ENCODE measurements around the gene EML6.
"Not testable (repeated sequence)": the region's sequence is repeated elsewhere in the genome, so short reads cannot be mapped to it uniquely, and the experiment has no call there.

The EML6 gene

DNA sequence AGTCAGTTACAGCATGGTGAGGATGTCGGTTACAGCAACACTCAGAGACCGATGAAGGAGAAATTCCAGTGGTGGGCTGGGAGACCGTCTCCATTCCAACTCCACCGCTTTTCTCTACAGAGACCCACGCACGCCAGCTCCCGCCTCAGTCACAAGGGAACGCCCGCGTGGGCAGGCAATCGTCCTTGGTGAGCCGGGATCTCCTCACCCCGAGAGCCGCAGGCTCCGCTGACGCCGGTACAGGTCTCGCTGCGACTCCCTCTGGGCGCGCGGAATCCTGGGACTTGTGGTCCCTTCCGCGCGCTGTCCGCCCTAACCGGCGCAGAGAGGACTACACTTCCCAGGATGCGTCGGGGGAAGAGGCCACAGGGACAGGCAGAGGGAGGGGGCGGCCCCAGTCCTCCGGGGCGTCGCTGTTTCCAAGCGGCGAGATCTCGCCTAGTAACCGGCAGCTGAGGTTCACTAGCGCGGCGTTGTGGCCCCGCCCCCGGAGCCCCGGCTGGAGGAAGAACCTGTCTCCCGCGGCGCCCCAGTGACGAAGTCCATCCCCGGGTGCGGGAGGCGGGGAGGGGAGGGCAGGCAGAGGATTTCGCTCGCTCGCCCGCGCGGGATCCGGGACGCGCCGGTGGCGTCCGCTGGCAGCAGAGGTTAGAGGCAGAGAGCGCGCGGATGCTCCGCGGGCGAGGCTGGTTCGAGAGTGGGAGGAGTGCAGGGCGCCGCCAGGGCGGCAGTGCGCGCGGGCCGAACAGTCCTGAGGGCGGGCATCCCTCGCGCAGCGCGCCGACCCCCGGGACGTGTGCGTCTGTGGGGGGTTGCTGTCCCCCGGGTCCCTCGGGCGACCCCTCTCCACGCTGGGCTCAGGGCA, at the start of gene EML6:
Gene EML6 (plus strand): TSS at position 532 of the 865 bp plus-strand sequence. CDS start 1,400 bp downstream, outside the sequence.
- peak; percentile 99 for DNase-seq

DNA sequence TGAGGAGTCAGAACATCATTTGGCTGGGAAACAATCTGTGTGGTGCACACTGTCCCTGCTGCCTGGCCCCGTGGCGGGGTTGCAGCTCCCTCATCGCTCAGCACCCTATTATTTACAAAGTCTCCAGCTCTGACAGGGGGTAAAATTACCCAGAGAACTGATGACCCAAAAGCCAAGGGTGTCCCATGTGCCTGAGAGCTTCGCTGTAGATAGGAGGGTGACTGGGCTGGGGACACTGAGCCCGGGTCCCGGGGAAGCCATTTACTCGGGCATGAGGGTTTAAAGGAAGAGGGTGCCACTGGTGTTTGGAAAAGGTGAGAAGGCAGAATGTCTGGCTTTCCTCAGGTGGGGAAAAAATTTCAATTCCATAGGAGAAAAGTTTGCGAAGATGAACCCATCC, 48.2 kb upstream of the EML6 start:
- no peak for DNase-seq

DNA sequence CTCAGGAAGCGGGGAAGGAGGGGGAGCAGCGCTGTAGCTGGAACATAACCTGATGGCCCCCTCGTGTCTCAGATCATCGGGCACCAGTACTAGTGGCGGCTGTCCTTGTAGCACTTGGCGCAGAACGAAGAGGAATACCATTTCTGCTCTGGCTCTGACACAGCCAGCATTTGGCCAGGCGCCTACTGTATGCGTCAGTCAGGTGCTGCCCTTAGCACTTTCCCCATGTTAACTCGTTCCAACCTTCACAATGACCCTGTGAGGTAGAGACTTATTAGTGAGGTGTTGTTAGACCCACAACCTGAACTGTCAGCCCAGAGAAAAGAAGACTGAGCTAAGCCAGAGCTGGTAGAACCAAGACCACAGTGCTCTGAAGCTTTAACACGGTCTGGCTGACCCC, 47.7 kb upstream of the EML6 start:
- no peak for DNase-seq

DNA sequence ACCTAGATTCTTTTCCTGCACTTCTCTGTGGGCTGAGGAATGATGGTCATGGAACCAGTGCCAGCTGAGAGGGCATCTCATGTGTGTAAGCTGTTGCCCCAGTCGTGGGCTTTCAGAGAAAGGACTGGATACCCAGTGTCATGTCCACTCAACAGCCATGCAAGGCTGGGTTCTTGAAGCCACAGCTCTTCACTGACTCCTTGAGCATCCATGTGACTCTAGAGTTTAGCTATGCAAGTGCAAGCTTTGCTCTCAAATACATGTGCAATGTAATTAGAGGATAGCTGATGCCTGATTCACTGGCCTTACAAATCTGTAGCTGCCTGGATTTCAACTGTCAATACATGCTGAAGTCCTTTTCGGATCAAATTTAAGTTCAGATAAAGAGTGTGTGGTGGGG, 46.8 kb upstream of the EML6 start:
- no peak for DNase-seq

DNA sequence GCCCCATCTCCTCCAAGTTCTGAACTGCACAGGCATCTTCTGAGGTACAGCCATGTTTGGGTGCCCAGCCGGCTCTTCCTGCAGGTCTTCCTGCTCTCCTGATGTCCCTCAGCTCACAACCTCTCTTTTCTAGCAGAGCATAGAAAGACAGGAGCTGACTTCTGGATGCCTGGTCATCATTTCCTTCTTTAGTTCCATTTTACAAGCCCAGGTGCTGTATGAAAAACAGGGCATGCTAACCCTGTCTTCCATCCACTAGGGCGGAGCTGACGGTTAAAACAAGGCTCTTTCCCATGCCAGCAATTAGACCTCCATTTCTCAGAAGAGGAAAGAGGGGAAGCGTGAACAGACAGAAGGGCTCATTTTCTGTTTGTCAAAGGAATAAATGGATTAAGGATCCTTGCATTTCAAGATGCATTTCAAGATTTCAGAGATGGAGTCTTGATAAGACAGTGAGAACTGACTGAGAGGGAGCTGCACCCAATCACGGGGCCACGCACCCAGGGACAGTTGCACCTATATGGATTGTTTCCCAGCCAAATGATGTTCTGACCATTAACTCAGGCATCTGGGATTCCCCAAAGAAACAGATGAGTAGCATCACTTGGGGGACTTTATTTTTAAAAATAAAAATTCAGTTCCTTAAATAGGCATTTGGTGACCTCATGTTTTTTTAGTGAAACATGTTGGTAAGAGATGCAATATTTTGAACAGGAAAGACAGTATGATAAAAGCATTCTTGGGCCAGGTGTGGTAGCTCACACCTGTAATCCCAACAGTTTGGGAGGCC, 45.8 kb upstream of the EML6 start:
- no peak for DNase-seq

DNA sequence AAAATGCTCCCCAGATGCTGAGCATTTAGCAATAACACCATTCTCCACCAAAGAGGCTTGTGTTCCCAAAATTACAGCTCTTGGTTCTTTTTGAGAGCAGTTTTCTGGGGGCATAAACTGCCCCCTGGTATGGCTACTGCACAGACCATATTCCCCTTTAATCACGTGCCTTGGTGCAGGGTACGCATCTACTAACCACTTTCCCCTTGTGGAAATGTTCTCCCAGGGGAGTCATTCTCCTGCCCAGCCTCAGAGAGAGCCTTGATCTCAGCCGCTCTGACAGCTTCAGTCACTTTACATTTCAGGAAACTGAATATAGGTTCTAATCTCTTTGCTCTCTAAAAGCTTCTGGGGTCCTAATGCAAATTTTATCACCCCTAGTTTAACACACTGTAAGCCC, 44.7 kb upstream of the EML6 start:
- DNase-seq, result no peak

DNA sequence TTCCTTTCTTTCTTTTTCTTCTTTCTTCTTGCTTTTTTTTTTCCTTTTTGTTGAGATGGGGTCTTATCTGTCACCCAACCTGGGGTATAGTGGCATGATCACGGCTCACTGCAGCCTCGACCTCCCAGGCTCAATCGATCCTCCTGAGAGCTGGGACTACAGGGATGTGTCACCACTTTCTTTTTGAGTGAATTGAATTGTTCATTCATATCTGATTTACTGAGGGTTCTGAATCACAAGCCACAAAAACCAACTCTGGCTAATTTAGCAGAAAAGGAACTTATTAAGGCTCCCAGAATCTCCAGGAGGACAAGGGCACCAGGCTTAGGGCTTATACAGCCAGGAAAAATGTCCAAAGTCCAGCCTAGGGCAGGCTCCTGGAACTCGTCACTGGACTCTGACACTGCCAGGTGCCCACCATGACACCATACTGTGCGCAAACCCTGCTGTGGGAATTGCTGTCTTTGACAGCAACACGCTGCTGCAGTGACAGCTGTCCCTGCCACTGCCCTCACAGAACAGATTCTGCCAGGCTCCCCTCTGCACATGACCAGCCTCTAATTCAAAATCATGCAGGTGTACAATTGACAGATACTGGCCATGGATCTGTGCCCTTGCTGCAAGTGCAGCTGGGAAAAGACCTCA, 42.9 kb upstream of the EML6 start:
- no peak for DNase-seq

DNA sequence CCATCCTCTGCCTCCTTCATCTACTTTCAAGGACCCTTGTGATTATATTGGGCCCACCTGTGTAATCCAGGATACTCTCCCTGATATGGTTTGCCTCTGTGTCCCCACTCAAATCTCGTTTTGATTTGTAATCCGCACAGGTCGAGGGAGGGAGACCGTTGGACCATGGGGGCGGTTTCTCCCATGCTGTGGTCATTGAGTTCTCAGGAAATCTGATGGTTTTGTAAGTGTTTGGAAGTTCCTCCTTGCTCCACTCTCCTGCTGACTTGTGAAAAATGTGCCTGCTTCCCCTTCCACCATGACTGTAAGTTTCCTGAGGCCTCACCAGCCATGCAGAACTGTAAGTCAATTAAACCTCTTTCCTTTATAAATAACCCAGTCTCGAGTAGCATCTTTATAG, 42.0 kb upstream of the EML6 start:
- no peak for DNase-seq

DNA sequence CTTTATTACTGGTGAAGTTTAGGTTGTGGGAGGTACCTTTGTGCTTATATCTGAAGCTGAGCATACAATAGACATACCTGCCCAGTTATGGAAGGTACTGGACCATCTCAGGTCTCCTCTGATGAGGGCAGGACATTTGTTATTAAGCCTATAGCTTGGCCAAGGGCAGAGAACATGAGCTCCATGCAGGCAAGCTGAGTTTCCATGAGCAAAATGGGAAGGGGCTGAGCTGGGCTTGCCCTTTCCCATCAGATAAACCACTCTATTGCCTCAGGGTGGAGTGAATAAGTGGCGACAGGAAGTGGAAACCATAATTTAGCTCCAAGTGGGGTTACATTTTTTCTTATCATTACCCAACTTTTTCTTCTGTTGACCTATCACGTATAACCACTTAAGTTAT, 39.9 kb upstream of the EML6 start:
- no peak for DNase-seq

DNA sequence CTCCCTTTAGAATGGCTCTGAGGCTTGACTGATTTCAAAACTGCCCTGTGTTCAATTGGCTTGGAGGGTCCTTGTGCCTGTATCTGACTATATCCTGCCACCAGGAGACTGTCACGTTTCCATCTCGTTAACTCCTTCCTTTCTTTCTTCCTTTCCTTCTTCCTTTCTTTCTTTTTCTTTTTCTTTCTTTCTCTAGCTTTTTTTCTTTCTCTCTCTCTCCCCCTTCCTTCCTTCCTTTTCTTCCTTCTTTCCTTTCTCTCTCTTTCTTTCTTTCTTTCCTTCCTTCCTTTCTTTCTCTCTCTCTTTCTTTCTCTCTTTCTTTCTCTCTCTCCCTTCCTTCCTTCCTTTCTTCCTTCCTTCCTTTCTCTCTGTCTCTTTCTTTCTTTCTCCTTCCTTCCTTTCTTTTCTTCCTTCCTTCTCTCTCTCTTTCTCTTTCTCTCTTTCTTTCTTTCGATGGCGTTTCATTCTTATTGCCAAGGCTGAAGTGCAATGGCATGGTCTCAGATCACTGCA, 38.1 kb upstream of the EML6 start:
- DNase-seq, result no peak

DNA sequence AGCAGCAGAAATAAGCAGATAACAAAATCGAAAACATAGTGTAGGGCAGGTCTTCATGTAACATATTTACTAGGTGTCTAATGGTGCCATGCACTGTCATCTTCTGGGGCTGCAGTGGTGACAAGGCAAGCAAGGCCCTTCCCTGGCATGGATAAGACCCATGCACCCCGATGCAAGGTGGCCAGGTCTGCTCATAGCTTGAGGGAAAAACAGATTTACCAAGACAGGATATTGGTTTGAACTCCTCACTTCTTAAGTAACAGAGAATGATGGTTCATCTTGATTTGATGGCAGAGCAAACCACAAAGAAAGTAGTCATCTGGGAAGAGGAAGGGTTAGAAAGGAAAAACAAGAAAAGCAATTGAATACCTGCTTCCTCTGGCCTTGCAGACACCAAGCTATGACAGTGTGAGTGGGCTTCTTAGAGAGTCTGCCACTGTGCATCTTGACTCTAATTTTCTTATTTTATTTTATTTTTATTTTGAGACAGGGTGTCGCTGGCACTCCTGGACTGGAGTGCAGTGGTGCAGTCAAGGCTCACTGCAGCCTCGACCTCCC, 35.8 kb upstream of the EML6 start:
- no peak for DNase-seq

DNA sequence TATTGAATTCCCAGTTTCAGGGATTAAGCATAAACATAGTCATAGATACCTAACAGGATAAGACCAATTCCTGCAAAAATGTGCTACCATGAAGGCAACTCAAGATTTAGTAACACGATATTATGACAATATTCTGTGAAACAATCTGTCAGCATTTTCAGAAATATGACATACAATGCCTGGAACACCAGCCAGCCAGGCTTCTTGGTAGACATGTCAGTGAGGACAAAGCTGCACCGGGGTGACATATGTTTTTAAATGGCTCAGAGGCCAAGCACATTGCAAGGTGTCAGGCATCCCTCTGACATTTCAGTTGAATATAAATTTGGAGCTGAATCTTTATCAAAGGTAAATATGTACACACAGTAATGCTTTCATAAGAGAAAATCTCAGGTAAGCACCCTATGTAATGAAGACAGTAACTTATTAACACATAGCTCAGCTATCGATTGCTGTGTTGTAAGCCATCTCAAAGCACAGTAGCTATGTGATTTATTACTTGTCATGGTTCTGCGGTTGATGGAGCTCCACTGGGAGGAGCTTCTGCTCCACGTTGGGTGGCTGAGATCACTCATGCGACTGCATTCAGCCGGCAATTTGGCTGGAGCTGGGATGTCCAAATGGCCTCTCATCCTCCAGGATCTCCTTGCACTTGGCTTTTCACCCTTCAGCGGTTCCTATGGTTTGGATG, 31.9 kb upstream of the EML6 start:
- no peak for DNase-seq

DNA sequence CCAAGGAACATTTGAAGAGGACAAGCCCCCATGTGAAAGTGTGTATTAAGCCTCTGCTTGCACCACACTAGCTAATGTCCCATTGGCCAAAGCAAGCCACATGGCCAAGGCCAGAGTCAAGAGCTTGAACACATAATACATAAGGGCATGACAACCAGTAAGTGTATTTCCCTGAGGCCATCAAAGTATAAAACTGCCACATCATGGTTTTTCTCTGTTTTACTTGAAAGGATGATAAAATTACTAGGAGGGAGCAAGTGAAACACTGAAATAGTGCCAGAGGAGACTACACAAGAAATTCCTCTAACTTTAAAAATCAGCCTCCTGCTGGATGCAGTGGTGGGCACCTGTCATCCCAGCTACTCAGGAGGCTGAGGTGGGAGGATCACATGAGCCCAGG, 30.9 kb upstream of the EML6 start:
- DNase-seq, result no peak

DNA sequence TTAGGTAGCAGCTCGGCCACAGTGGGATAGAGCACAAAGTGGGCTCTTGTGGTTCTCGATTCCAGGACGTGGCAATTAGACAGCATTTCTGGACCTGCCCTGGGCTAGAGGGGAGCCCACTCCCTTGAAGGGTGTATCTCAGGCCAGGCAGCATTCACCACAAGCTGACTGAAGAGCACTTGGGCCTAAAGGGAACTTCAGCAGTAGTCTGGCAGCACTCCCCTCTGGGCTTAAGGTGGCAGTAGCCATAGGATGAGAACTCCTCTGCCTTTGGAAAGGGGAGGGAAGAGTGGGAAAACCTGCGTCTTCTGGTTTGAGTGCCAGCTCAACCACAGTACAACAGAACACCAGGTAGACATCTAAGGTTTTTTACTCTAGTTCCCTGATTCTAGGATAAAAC, 28.1 kb upstream of the EML6 start:
- no peak for DNase-seq

DNA sequence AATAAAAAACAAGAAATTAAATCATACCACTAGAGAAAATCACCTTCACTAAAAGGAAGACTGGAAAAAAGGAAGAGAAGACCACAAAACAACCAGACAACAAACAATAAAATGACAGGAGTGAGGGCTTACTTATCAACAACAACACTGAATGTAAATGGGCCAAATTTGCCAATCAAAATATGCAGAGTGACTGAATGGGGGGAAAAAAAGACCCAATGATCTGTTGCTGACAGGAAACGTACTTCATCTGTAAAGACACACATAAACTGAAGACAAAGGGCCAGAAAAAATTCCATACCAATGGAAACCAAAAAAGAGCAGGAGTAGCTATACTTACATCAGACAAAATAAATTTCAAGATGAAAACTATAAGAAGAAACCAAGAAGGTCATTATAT, 25.5 kb upstream of the EML6 start:
- no peak for DNase-seq

DNA sequence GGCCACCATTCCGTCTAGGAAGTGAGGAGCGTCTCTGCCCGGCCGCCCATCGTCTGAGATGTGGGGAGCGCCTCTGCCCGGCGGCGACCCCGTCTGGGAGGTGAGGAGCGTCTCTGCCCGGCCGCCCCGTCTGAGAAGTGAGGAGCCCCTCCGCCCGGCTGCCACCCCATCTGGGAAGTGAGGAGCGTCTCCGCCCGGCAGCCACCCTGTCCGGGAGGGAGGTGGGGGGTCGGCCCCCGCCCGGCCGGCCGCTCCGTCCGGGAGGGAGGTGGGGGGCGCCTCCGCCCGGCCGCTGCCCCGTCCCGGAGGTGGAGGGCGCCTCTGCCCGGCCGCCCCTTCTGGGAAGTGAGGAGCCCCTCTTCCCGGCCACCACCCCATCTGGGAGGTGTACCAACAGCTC, 24.5 kb upstream of the EML6 start:
- DNase-seq, result not testable (repeated sequence)

DNA sequence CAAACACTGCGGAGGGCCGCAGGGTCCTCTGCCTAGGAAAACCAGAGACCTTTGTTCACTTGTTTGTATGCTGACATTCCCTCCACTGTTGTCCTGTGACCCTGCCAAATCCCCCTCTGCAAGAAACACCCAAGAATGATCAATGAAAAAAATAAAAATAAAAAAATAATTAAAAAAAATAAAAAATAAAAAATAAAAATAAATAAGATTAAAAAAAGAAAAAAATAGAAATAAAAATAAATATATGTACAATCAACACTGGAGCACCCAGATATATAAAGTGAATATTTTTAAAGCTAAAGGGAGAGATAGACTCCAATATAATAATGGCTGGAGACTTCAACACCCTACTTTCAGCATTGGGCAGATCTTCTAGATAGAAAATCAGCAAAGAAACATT, 23.8 kb upstream of the EML6 start:
- no peak for DNase-seq

DNA sequence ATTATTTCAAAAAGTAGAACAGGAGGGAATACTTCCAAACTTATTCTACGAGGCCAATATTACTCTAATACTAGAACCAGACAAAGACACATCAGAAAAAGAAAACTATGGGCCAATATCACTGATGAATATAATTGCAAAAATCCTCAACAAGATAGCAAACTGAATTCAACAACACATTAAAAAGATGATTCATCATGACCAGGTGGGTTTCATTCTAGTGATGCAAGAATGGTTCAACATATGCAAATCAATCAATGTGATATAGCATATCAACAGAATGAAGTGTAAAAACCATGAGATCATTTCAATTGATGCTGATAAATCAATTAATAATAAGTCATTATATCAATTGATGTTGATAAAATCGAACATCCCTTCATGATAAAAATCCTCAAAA, 22.4 kb upstream of the EML6 start:
- no peak for DNase-seq

DNA sequence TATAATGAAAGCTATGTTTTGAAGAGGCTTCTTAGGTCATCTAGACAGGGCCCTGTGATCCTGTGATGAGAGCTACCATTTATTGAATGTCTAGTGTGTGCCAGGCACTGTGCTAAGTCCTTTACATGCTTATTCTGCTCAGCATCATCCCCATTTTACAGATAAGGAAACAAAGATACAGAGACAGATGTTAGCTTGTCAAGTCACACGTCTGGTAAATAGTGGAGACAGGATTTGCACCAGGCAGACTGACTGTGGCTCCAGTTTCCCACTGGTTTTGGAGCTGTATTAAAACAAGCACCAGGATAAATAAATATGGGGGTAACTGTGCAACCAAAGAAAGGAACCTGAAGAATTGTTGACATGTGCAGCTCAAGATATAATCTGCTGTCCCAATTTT, 19.2 kb upstream of the EML6 start:
- DNase-seq, result no peak

DNA sequence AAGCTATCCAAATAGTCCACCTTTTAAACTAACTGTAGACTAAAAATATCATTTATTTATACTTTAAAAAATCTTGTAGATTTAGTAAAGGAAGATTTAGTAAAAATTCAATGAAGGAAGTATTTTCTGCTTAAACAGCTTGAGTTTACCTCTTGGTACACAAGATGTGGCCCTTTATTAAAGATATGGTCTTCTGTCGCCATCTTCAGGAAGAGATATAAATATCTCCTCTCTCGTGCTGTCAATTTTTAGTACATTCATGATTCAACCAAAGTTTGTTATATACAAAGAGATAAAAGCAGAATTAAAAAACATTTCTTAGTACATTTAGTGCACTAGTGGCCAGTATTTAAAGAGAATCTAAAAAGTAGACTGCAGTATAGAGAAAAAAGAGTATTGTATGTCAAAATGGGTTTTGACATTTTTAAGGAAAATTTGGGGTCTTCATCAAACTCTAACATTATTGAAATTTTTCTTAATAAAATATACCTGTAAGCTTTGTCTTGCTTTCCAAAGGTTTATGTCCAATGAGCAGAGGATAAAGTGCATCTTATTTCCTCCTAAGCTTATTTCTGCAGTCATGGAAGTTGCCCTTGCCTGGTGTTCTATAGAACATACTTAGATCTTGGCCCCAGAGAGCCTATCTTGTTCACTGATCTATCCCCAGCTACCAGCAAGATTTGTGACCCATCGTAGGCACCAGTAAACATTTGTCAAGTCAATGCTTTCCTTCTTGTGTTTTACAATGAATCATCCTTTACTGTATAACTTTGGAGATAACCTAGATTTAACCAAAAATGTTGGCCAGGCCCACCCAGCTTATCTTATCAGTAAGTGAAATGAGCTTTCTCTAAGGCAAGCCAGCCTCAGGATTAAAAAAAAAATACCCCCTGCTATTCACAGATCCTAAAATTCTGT, 18.5 kb upstream of the EML6 start:
- no peak for DNase-seq

DNA sequence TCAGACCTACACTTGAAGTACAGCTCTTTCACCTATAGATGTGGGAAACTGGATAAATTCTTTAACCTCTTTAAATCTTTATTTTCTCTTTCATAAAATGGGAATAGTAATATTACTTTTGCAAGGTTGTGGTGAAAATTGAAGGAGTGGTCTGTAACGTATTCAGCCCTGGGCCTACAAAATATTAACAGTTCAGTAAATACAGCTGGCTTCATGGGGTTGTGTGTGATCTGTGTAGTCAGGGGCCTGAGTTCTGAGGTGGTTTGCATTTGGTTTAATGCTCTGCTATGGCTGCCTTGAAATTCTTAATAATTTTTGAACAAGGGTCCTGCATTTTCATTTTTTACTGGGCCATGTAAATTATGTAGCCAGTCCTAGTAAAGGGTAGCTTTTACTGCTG, 16.8 kb upstream of the EML6 start:
- DNase-seq, result no peak
